ENCODE measurements around the gene DNAH5.
A peak's percentile ranks its signal among the peaks of the same experiment; 100 is the strongest.

The DNAH5 gene

GRCh38 chr5:13773649-13774048, 170.8 kb downstream of the DNAH5 start:
- in situ Hi-C loops (cut with HindIII; ENCODE audit: low sequenced_read_pairs): no loop called here
- H3K4me3 ChIP-seq (ENCODE audit: low read depth, low read length): no peak overlapping the region
- no peak for DNase-seq (ENCODE audit: low read depth, low spot score)
- no peak for TF ChIP-seq CTCF (IDR thresholded peaks at IDR 0.05; ENCODE audit: low read depth, low read length)

- TF ChIP-seq CTCF (IDR thresholded peaks at IDR 0.05; ENCODE audit: low read depth, low read length): no peak
- in situ Hi-C loops (cut with HindIII; ENCODE audit: low sequenced_read_pairs): no loop called here
- no peak overlapping the region for H3K4me3 ChIP-seq (ENCODE audit: low read depth, low read length)
- DNase-seq (ENCODE audit: low read depth, low spot score): peak; percentile 63
Observed at GRCh38 chr5:13771011-13771571, 173.4 kb downstream of the DNAH5 start.

GRCh38 chr5:13766236-13766635, 178.3 kb downstream of the DNAH5 start:
- no peak overlapping the region for H3K4me3 ChIP-seq (ENCODE audit: low read depth, low read length)
- DNase-seq (ENCODE audit: low read depth, low spot score): no peak
- in situ Hi-C loops (cut with HindIII; ENCODE audit: low sequenced_read_pairs): no loop called here
- no peak for TF ChIP-seq CTCF (IDR thresholded peaks at IDR 0.05; ENCODE audit: low read depth, low read length)

- in situ Hi-C loops (cut with HindIII; ENCODE audit: low sequenced_read_pairs): no loop called here
- DNase-seq (ENCODE audit: low read depth, low spot score): no peak
- no peak overlapping the region for H3K4me3 ChIP-seq (ENCODE audit: low read depth, low read length)
- TF ChIP-seq CTCF (IDR thresholded peaks at IDR 0.05; ENCODE audit: low read depth, low read length): no peak
Observed at GRCh38 chr5:13763719-13764118, 180.8 kb downstream of the DNAH5 start.

GRCh38 chr5:13749766-13750165, 194.7 kb downstream of the DNAH5 start:
- H3K4me3 ChIP-seq (ENCODE audit: low read depth, low read length): no peak overlapping the region
- in situ Hi-C loops (cut with HindIII; ENCODE audit: low sequenced_read_pairs): no loop called here
- TF ChIP-seq CTCF (IDR thresholded peaks at IDR 0.05; ENCODE audit: low read depth, low read length): no peak
- no peak for DNase-seq (ENCODE audit: low read depth, low spot score)

GRCh38 chr5:13746026-13746425, 198.5 kb downstream of the DNAH5 start:
- DNase-seq (ENCODE audit: low read depth, low spot score): peak; percentile 14
- no peak overlapping the region for H3K4me3 ChIP-seq (ENCODE audit: low read depth, low read length)
- no peak for TF ChIP-seq CTCF (IDR thresholded peaks at IDR 0.05; ENCODE audit: low read depth, low read length)
- in situ Hi-C loops (cut with HindIII; ENCODE audit: low sequenced_read_pairs): no loop called here

- H3K4me3 ChIP-seq (ENCODE audit: low read depth, low read length): no peak overlapping the region
- TF ChIP-seq CTCF (IDR thresholded peaks at IDR 0.05; ENCODE audit: low read depth, low read length): no peak
- peak; percentile 60 for DNase-seq (ENCODE audit: low read depth, low spot score)
- in situ Hi-C loops (cut with HindIII; ENCODE audit: low sequenced_read_pairs): no loop called here
Observed at GRCh38 chr5:13745508-13745907, 199.0 kb downstream of the DNAH5 start.
